HL-60/S4 treated with retinoic acid at 250 ng/mL for 4 days and 3 days (cell line): ENCODE data around the gene ALB.

Experiments
- in situ Hi-C: fragments of 300-500 bp; cut with MboI; formaldehyde crosslinking; loops from 2 replicates; pipeline ENCODE4 v1.7.0; 2022; ENCODE audit warnings: low sequenced_read_pairs

ALB gene

GRCh38 chr4:73429118-73429517 is 25.0 kb downstream of the ALB start:
- in situ Hi-C loops: no loop called here

- in situ Hi-C loops: no loop called here
Measured at GRCh38 chr4:73429826-73430587, 25.9 kb downstream of the ALB start.

GRCh38 chr4:73431813-73432168 is 27.7 kb downstream of the ALB start:
- in situ Hi-C loops: no loop called here

- in situ Hi-C loops: no loop called here
Measured at GRCh38 chr4:73432169-73433000, 28.3 kb downstream of the ALB start.

- in situ Hi-C loops: no loop called here
Measured at GRCh38 chr4:73433140-73433539, 29.1 kb downstream of the ALB start.

GRCh38 chr4:73434311-73434710 is 30.2 kb downstream of the ALB start:
- in situ Hi-C loops: no loop called here

GRCh38 chr4:73435984-73436383 is 31.9 kb downstream of the ALB start, which contains the start of gene AFP:
Gene AFP, plus strand, starts transcription at chr4:73436221. Its CDS starts 42 bp downstream, at chr4:73436263.
- in situ Hi-C loops: no loop called here

GRCh38 chr4:73436674-73437557 is 32.8 kb downstream of the ALB start:
- in situ Hi-C loops: no loop called here

- in situ Hi-C loops: no loop called here
Measured at GRCh38 chr4:73437558-73437956, 33.5 kb downstream of the ALB start.

- in situ Hi-C loops: no loop called here
Measured at GRCh38 chr4:73438048-73438447, 34.0 kb downstream of the ALB start.

GRCh38 chr4:73438582-73439215 is 34.6 kb downstream of the ALB start:
- in situ Hi-C loops: no loop called here

- in situ Hi-C loops: no loop called here
Measured at GRCh38 chr4:73439445-73439844, 35.4 kb downstream of the ALB start.

GRCh38 chr4:73439991-73440390 is 35.9 kb downstream of the ALB start:
- in situ Hi-C loops: no loop called here

- in situ Hi-C loops: no loop called here
Measured at GRCh38 chr4:73440653-73441052, 36.6 kb downstream of the ALB start.

- in situ Hi-C loops: no loop called here
Measured at GRCh38 chr4:73442275-73442674, 38.2 kb downstream of the ALB start.

GRCh38 chr4:73443224-73443623 is 39.1 kb downstream of the ALB start:
- in situ Hi-C loops: no loop called here

GRCh38 chr4:73445383-73446335 is 41.6 kb downstream of the ALB start:
- in situ Hi-C loops: no loop called here

- in situ Hi-C loops: no loop called here
Measured at GRCh38 chr4:73446336-73446938, 42.4 kb downstream of the ALB start.

GRCh38 chr4:73447671-73448070 is 43.6 kb downstream of the ALB start:
- in situ Hi-C loops: no loop called here
